Effector memory CD4-positive, alpha-beta T cell (primary cell): Measurements from ENCODE around the gene LRRFIP1.

Experiments used
- DNase-seq, 3 donors: peaks; one replicate each; pipeline ENCODE4 v3.0.0-alpha.2; 2020
- H3K27ac ChIP-seq: 2 replicates; pipeline ENCODE4 v1.7.0; 2013; ENCODE audit warnings: mild to moderate bottlenecking, low read length, moderate library complexity; ENCODE audit not compliant: insufficient read depth, poor library complexity, severe bottlenecking
- H3K27me3 ChIP-seq: replicated peaks from 2 replicates; pipeline ENCODE4 v1.7.0; 2013; ENCODE audit warnings: mild to moderate bottlenecking, low read length; ENCODE audit not compliant: insufficient read depth, control insufficient read depth, poor library complexity, severe bottlenecking
- H3K36me3 ChIP-seq: 2 replicates; pipeline ENCODE4 v1.7.0; 2013; ENCODE audit warnings: mild to moderate bottlenecking, low read length, moderate library complexity; ENCODE audit not compliant: control insufficient read depth, insufficient read depth
- H3K4me1 ChIP-seq: 2 replicates; pipeline ENCODE4 v1.7.0; 2013; ENCODE audit warnings: low read length, mild to moderate bottlenecking; ENCODE audit not compliant: control insufficient read depth, insufficient read depth, poor library complexity, severe bottlenecking
- H3K4me3 ChIP-seq: 2 replicates; pipeline ENCODE4 v1.7.0; 2013; ENCODE audit warnings: low read length, low read depth, mild to moderate bottlenecking; ENCODE audit not compliant: insufficient read depth, poor library complexity, severe bottlenecking
- H3K9me3 ChIP-seq: 2 replicates; pipeline ENCODE4 v1.7.0; 2013; ENCODE audit warnings: mild to moderate bottlenecking, low read length, moderate library complexity; ENCODE audit not compliant: control insufficient read depth

The LRRFIP1 gene

GRCh38 chr2:237629739-237630138 is 2.4 kb downstream of the LRRFIP1 start:
- no peaks in the 10 kb centered on the region for H3K9me3 ChIP-seq
- H3K4me1 ChIP-seq: peaks cover 5% of the 10 kb centered on the region
- DNase-seq: no peak

GRCh38 chr2:237630216-237631000 is 3.0 kb downstream of the LRRFIP1 start:
- no peaks in the 10 kb centered on the region for H3K36me3 ChIP-seq
- H3K9me3 ChIP-seq: no peaks in the 10 kb centered on the region
- DNase-seq: no peak
- no peak overlapping the region for H3K27ac ChIP-seq
- no peak overlapping the region for H3K4me3 ChIP-seq
- peaks cover 5% of the 10 kb centered on the region for H3K4me1 ChIP-seq
- H3K27me3 ChIP-seq: no peaks in the 10 kb centered on the region

More at GRCh38 chr2:237629739-237630138, 2.4 kb downstream of the LRRFIP1 start:
- Histone ChIP-seq H3K36me3 (no peaks in the 10 kb centered on the region), H3K27ac (no peak overlapping the region), H3K27me3 (no peaks in the 10 kb centered on the region), H3K4me3 (no peak overlapping the region)

GRCh38 chr2:237631007-237631785 is 3.8 kb downstream of the LRRFIP1 start:
- no peak overlapping the region for H3K4me3 ChIP-seq
- no peaks in the 10 kb centered on the region for H3K27me3 ChIP-seq
- no peaks in the 10 kb centered on the region for H3K9me3 ChIP-seq
- no peak overlapping the region for H3K27ac ChIP-seq
- no peak for DNase-seq
- no peaks in the 10 kb centered on the region for H3K36me3 ChIP-seq
- peaks cover 5% of the 10 kb centered on the region for H3K4me1 ChIP-seq

GRCh38 chr2:237631801-237632585 is 4.6 kb downstream of the LRRFIP1 start:
- Histone ChIP-seq H3K9me3 (no peaks in the 10 kb centered on the region), H3K4me1 (peaks cover 5% of the 10 kb centered on the region), H3K4me3 (no peak overlapping the region), H3K36me3 (no peaks in the 10 kb centered on the region), H3K27ac (no peak overlapping the region), H3K27me3 (no peaks in the 10 kb centered on the region)
- DNase-seq: no peak

- Histone ChIP-seq H3K4me1 (peaks cover 4% of the 10 kb centered on the region), H3K36me3 (no peaks in the 10 kb centered on the region), H3K4me3 (no peak overlapping the region), H3K27ac (no peak overlapping the region), H3K27me3 (no peaks in the 10 kb centered on the region), H3K9me3 (no peaks in the 10 kb centered on the region)
- DNase-seq: no peak
Measured at GRCh38 chr2:237633061-237633561, 5.7 kb downstream of the LRRFIP1 start.

GRCh38 chr2:237636578-237636977 is 9.2 kb downstream of the LRRFIP1 start:
- no peak for DNase-seq
- no peaks in the 10 kb centered on the region for H3K36me3 ChIP-seq
- H3K4me3 ChIP-seq: no peak overlapping the region
- no peaks in the 10 kb centered on the region for H3K27me3 ChIP-seq
- H3K27ac ChIP-seq: no peak overlapping the region
- no peaks in the 10 kb centered on the region for H3K9me3 ChIP-seq
- no peaks in the 10 kb centered on the region for H3K4me1 ChIP-seq

- no peaks in the 10 kb centered on the region for H3K4me1 ChIP-seq
- no peaks in the 10 kb centered on the region for H3K36me3 ChIP-seq
- no peaks in the 10 kb centered on the region for H3K27me3 ChIP-seq
- no peaks in the 10 kb centered on the region for H3K9me3 ChIP-seq
- no peak overlapping the region for H3K4me3 ChIP-seq
- no peak overlapping the region for H3K27ac ChIP-seq
- no peak for DNase-seq
Measured at GRCh38 chr2:237637429-237638135, 10.2 kb downstream of the LRRFIP1 start.

GRCh38 chr2:237638176-237638575 is 10.8 kb downstream of the LRRFIP1 start:
- H3K4me1 ChIP-seq: no peaks in the 10 kb centered on the region

GRCh38 chr2:237639052-237639835 is 11.9 kb downstream of the LRRFIP1 start:
- no peak for DNase-seq
- Histone ChIP-seq H3K4me3 (no peak overlapping the region), H3K27ac (no peak overlapping the region), H3K27me3 (no peaks in the 10 kb centered on the region), H3K4me1 (no peaks in the 10 kb centered on the region), H3K36me3 (no peaks in the 10 kb centered on the region), H3K9me3 (no peaks in the 10 kb centered on the region)

More at GRCh38 chr2:237638176-237638575, 10.8 kb downstream of the LRRFIP1 start:
- no peak overlapping the region for H3K4me3 ChIP-seq
- H3K36me3 ChIP-seq: no peaks in the 10 kb centered on the region
- H3K9me3 ChIP-seq: no peaks in the 10 kb centered on the region
- no peak for DNase-seq
- H3K27me3 ChIP-seq: no peaks in the 10 kb centered on the region
- H3K27ac ChIP-seq: no peak overlapping the region
